Measurements from ENCODE around the gene FAM50A. TPM values are rescaled to one million over a fixed set of nuclear protein-coding genes. Genes with fewer than 3 reads are reported as not detected.
A peak's percentile ranks its signal among the peaks of the same experiment; 100 is the strongest.

Gene FAM50A
- total RNA-seq, 1 experiment from 2014 or later: 62.3 TPM

DNA sequence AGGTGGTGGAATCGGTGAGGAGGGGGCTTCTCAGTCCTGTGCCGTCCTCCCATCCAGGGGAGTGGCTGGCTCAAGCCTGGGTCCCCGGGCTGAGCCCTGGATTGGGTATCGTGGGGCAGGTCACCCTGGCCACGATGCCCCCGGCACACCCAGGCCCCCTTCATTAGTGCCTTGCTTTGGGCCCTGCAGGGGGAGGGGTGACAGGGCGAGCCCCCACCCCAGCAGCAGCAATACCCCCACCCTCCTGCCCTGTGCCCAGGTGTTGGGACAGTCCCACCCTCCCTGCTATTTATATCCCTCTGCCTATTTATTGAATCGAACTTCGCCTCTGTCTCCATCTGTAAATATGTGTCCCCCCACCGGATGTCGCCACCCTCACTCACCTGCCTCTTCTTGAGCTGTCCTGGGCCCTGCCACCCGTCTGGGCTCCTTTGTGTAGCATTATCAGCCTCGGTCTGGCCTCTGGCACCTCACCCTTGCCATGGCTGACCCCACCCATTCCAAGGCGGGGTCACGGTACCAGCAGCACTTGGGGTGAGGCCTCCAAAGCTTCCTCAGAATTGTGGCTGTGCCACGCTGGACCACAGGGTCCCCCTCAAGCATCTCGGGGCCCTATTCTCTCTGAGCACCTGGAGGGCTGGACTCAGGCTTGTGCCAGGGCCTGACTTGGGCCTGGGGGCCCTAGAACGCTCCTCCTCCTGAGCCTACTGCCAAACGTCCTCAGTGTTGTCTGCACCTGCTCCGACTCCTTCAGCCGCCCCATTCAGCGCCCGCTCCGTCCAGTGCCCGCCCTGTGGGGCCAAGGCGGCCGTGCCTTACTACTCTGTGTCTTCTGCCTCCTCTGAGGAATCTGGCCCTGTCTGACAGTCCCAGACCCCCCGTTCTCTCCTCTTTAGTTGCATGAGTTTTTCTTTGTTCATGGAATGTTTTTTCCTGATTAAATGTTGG, 29.0 kb downstream of the FAM50A start:
- no peak for DNase-seq (ENCODE audit: low read depth)
- in situ Hi-C loops (cut with HindIII; ENCODE audit: low pct_unique_long_range_greater_than_20kb, low sequenced_read_pairs): no loop called here

DNA sequence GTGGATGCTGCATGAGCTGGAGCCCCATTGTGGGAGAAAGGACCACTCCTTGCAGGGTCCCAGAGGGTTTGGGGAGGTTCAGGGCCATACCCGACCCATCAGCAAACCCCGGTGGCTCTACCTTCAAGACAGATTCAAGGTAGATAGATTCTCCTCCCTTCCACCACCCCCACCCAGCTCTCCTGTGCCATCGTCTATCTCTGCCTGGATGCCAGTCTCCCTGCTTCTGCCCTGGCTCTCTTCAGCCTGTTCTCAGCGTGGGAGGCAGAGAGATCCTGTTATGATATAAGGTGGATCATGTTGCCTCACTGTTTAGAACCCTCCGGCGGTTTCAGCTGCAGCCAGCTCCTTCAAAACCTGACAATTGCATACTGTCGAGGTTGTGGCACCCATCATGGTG, 29.7 kb downstream of the FAM50A start:
- in situ Hi-C loops (cut with HindIII; ENCODE audit: low pct_unique_long_range_greater_than_20kb, low sequenced_read_pairs): no loop called here
- DNase-seq (ENCODE audit: low read depth): no peak

DNA sequence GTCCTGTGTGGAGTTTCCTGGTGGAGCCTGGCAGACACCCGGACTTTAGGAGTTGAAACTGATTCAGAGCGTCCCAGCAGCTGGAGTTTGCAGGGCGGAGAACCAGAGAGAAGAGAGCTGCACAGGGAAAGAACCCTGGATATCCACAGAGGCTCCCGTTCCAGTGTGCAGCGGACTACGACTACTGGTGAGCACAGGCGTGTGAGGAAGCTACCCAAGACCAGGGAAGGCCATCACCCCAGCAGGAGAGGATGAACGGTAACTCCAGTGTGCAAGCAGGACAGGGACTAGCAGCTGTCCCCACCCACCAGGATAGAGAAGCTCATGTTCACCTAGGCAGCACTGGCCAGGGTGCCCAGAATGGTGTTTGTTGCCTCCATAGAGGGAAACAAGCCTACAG, 32.9 kb downstream of the FAM50A start:
- in situ Hi-C loops (cut with HindIII; ENCODE audit: low pct_unique_long_range_greater_than_20kb, low sequenced_read_pairs): no loop called here
- no peak for DNase-seq (ENCODE audit: low read depth)

DNA sequence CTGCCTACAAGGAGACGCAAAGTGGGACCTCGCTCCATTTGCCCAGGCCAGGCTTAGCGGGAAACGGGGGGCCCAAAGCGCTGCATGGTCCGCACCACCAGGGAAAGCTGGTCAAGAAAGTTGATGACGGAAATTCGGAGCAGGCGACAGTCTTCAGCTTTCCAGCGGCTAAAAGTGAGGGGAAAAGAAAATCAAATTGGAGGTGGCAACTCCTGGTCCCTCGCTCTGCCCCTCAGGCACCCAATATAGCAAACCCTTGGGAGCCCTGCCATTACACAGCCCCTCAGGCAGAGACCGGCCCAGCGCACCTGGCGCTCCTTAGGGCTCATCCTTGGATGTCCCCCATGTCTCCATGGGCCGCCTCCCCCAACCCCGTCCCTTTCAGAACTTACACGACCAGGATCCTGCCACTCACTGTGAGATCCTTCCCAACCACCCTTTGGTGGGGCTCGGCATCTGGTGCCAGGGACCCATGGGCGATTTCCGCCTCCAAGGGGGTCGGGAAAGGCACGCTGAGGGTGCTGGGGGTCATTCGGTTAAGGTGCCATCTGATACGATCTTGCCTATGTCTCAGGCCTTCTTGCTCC, 34.0 kb downstream of the FAM50A start:
- in situ Hi-C loops (cut with HindIII; ENCODE audit: low pct_unique_long_range_greater_than_20kb, low sequenced_read_pairs): no loop called here
- DNase-seq (ENCODE audit: low read depth): no peak

DNA sequence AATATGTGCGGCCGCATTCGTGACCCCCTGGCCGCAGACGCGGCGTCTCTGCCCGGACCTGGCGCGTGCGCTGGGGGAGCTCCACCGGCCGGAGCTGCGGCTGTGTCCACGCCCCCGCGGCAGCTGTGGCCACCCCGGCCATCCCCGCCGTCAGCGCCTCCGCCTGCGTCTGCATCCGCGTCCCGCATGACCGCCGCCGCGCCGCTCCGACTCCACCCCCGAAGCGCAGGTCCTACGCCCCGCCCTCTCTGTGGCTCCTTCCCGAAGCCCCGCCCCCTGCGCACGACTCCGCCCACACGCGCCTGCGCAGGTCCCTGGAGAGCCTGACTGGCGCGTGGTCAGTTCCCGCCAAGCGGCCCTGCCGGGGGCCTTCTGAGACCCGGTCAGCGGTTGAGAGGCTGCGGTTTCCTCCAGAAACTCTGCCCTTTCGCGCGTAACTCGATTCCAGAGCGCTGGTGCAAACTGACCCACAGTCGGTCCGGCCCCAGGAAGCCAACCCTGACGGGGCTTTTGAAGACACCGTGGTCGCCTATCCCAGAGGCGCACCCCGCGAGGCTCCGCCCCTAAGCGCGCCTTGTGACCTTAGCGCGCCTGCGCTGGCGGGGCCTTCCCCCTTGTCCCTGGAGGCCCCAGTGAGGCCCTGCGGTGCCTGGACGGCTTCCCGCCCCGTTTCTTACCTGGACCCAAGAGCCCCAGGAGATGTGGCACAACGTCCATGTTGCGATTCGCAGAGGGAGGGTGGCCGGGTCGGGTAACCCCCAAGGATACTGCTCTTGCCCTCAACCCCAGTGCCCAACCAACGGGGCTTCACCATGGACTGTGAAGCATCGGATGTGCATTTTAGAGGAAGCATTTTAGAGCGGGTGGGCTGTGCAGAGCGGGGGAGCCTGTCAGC, 35.0 kb downstream of the FAM50A start, which contains the start of gene LAGE3:
Gene LAGE3, minus strand, starts transcription at position 554 of the 895 bp plus-strand sequence. Its CDS starts 366 bp downstream, at position 188.
- in situ Hi-C loops (cut with HindIII; ENCODE audit: low pct_unique_long_range_greater_than_20kb, low sequenced_read_pairs): no loop called here
- DNase-seq (ENCODE audit: low read depth): peak; percentile 88

DNA sequence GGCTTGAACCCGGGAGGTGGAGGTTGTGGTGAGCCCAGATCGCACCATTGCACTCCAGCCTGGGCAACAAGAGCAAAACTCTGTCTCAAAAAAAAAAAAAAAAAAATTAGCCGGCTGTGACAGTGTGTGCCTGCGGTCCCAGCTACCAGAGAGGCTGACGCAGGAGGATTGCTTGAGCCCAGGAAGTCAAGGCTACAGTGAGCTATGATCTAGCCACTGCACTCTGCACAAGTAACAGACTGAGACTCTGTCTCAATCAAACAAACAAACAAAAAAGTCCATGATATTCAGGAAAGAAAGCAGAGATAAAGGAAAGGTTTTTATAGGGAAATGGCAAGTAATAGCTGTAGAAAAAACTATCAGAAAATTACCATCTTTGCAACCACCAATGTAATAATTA, 37.3 kb downstream of the FAM50A start:
- in situ Hi-C loops (cut with HindIII; ENCODE audit: low pct_unique_long_range_greater_than_20kb, low sequenced_read_pairs): no loop called here

DNA sequence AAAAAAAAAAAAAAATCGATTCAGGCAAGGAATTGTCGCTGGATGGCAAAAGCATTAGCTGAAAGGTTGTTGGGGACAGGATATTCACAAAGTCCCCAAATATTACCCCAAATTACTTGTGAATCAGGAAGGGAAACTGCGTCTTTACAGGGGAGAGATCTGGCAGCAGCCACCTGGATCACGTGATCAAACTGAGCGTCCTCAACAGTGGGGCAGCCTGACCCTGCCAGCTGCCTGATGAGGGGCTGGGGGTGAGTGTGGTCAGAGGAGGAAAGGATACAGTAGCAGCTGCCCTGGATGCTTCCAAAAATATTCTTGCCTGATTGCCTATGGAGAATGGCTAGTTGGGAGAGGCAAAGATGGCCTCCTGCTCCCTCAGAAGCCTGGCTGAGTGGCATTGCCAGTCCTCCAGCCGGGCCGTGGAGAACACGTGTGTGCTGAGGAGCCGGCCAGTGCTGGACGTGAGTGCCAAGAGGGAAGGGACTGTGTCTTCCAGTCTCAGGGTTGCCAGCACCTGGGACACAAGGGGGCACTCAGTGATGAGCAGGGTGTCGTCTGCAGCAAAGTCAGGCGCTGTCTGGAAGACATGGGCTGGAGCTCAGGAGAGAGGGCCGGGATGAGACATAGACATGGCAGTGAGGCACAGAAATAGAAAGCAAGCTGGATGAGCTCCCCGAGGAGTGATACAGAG, 38.1 kb downstream of the FAM50A start:
- in situ Hi-C loops (cut with HindIII; ENCODE audit: low pct_unique_long_range_greater_than_20kb, low sequenced_read_pairs): no loop called here
- DNase-seq (ENCODE audit: low read depth): no peak

More for the DNA sequence above, 37.3 kb downstream of the FAM50A start:
- DNase-seq (ENCODE audit: low read depth): no peak

DNA sequence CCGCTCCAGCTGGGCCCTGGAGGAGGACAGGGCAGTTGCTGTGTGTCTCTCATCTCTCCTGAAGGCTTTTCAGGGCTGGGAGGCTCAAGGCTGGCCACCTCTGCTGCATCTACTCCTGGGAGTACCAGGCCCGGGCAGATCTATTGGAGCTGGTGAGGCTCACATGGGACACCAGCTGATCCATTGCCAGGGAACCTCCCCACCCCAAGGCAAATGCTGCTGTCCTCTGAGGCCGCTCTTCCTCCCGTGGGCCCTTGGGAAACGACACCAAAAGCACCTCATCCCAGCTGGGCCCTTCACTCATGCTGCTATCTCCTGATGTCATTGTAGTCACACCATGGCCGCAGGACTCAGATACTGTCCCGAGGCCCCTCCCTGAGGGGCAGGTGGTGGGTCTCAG, 38.8 kb downstream of the FAM50A start:
- no peak for DNase-seq (ENCODE audit: low read depth)
- in situ Hi-C loops (cut with HindIII; ENCODE audit: low pct_unique_long_range_greater_than_20kb, low sequenced_read_pairs): no loop called here

DNA sequence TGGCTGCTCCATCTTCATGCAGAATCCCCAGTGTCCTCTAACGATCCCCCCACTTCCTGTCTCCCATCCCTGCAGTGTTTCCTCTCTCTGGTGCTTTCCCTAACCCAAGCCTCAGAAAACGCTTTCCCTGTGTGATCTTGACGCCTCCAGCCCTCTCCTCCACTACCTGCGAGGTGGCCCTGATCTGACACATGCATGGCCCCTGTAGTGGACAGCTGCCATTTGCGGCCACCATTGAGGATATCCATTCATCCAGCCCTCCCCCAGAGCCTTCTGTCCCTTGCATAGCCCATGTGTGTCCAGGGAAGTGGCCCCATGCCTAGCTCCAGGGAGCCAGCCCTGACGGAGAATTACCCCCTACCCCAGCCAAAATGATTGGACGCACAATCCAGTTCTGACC, 39.4 kb downstream of the FAM50A start:
- in situ Hi-C loops (cut with HindIII; ENCODE audit: low pct_unique_long_range_greater_than_20kb, low sequenced_read_pairs): no loop called here
- no peak for DNase-seq (ENCODE audit: low read depth)

DNA sequence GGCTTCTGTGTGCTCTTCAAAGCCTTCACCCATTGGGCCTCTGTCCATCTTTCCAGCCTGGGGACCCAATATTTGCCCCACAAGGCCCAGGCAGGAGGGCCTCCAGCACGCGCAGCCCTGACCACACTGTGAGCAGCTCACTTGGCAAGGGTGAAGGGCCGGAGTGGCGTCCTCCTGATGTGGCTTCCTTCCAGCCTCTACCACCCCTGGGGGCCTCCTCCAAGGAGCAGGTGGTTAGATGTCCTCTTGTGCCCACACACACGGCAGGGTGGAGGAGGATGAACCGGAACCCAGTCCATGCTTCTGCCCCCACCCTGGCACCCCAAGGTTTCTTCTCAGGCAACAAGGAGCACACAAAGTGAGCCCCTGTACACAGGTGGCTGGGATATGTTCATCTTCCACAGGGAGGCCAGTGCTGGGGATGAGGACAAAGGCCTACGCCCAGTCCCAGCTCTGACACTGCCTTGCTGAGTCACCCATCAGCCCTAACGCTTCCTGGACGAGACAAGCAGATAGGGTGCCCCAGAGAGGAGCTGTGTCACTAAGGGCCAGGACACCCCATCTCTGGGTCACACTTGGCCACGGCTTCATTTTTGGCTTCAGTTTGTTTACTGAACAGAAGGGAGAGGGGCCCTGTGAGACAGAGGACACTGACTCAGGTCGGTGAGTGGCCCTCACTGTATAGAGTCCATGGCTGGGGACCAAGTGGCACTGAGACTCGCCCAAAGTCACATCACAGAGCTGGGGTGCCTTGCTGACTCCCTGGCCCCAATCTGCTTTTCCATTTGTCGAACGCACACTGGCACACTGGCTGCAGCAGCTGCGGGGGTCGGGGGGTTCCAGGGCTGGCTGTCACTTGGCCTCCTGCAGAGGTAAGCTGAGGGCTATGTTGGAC, 40.6 kb downstream of the FAM50A start:
- DNase-seq (ENCODE audit: low read depth): peak; percentile 36
- in situ Hi-C loops (cut with HindIII; ENCODE audit: low pct_unique_long_range_greater_than_20kb, low sequenced_read_pairs): no loop called here

DNA sequence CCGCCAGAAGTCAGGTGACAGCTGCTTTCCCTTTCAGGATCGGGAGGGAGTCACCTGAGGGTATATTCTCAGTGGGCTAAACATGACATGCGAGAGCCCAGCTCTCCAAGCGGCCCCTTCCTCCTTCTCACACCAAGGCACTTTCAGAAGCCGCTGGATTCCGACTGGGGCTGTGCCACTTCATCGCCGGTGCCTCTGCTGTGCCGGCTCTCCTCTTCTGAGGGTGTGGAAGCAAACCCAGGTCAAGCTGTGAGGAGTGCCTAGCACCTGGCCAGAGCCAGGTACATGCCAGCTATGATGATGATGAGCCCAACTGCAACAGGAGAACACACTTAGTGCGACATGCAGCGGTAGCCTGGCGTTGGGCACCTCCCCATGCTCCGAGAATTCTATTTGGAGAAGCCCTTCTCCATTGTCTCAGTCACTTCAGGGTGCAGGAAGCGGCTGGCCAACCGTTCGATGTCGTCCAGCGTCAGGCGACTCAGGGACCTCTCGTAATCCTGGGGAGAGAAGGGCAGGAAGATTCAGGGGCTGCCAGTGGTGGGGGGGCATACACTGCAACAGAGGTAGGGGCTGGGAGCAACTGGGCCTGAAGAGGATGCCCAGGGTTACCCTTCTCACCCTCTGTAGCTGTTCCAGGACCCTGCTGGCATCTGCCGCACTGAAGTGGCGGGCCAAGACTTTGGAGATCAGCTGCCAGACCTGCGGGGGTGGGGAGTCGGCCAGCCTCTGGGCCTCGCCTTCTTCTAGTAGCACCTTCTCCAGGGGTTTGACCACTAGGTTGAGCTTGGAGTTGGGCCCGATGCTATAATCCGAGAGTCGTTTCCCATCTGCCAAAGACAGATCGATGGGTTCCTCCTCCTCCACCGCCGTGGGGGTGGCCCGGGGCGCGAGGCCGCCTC, 41.5 kb downstream of the FAM50A start:
- in situ Hi-C loops (cut with HindIII; ENCODE audit: low pct_unique_long_range_greater_than_20kb, low sequenced_read_pairs): no loop called here
- DNase-seq (ENCODE audit: low read depth): no peak

DNA sequence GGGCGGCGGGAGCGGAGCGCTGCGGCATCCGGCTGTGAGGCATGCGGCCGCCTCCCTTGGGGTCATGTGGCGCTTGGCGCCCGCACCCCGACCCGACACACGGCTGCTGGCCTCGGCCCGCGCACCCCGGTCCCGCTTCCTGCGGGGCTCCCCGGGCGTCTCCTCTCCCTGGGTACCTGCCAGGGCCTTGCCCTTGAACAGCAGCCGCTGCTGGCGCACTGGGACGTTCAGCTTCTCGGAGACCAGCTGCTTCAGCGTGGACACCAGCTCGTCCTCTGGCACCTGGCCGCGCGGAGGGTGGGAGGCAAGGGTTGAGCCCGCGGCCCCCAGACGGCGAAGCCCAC, 42.1 kb downstream of the FAM50A start:
- in situ Hi-C loops (cut with HindIII; ENCODE audit: low pct_unique_long_range_greater_than_20kb, low sequenced_read_pairs): no loop called here

DNA sequence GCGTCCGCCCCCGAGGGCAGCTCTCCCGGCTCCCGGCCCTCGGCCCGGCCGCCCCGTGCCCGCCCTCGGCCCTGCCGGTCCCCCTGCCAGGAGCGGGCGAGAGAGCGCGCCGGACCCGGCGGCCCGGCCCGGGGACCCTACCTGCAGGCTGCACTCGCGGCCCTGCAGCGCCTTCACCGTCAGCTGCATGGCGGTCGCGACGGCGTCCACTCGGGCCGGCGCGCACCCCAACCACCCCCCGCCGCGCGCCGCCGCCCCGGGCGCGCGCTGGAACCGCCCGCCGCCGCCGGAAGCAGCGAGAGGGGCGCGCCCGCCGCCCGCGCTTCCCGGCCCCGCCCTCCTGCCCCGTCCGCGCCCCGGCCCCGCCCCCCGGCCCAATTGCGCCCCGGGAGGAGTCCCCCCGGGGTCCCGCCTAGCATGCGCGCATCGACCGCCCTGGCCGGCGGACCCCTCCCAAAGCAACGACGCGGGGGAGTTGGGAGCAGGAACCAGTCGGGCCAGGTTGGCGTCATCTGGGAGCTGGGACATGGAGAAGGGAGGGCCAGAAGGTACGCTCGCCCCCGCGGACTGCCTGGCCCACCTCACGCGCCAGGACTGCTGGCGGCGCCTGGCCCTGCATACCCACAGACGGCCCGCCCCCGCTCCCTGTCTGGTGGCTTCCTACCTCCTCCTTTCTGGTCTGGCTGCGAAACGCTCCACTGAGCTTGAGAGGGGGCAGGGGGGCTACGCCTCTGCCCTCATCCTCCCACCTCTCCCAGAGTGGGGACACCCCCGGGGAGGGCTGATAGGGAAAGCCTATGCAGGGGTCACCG, 42.7 kb downstream of the FAM50A start, which contains the start of gene UBL4A:
Gene UBL4A, minus strand, starts transcription at position 220 of the 812 bp plus-strand sequence. Its CDS starts 31 bp downstream, at position 189.
- DNase-seq (ENCODE audit: low read depth): peak; percentile 69
- in situ Hi-C loops (cut with HindIII; ENCODE audit: low pct_unique_long_range_greater_than_20kb, low sequenced_read_pairs): no loop called here

More for the DNA sequence above, 42.1 kb downstream of the FAM50A start:
- DNase-seq (ENCODE audit: low read depth): no peak

DNA sequence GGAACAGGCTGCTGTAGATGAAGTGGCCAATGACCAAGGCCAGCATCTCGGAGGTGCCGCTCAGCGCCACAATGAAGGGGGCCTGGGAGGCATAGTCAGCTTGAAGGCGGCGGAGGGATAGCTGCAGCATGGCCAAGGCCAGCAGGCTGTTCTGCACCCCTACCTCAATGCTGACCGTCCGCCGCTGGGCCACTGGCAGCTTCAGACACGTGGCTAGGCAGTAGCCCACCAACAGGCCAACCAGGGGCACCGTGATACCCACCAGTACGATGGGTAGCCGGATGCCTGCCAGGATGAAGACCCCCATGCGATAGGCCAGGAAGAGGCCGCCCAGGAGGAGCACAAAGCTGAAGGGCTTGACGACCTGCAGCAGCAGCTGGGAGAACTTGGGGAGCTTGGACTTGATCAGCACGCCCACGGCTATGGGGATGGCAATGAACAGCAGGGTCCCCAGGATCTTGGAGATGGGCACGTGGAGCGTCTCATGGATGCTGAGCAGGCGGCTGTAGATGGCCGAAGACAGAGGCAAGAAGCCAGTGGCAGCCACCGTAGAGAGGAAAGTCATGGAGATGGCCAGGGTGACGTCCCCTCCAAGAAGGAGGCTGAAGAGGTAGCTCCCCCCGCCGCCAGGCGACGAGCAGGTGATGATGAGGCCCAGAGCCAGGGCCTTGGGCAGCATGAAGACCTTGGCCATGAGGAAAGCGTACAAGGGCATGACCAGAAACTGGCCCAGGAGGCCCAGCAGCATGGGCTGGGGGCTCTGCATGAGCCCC, 43.8 kb downstream of the FAM50A start:
- in situ Hi-C loops (cut with HindIII; ENCODE audit: low pct_unique_long_range_greater_than_20kb, low sequenced_read_pairs): no loop called here
- DNase-seq (ENCODE audit: low read depth): no peak

All from Caki2 (cell line).